IPS-18c (cell line): Measurements from ENCODE around the gene LBP.
"Not testable (repeated sequence)": the region's sequence is repeated elsewhere in the genome, so short reads cannot be mapped to it uniquely, and the experiment has no call there.

ENCODE experiments used
- H3K4me3 ChIP-seq: 2 replicates; pipeline ENCODE4 v1.7.0; 2013; ENCODE audit warnings: low read depth, mild to moderate bottlenecking, low read length, moderate library complexity; ENCODE audit not compliant: insufficient read depth
- H3K9me3 ChIP-seq: one replicate; pipeline ENCODE4 v1.6.1; 2013; ENCODE audit warnings: mild to moderate bottlenecking, low read length, moderate library complexity; ENCODE audit not compliant: control insufficient read depth, insufficient read depth

LBP gene

DNA sequence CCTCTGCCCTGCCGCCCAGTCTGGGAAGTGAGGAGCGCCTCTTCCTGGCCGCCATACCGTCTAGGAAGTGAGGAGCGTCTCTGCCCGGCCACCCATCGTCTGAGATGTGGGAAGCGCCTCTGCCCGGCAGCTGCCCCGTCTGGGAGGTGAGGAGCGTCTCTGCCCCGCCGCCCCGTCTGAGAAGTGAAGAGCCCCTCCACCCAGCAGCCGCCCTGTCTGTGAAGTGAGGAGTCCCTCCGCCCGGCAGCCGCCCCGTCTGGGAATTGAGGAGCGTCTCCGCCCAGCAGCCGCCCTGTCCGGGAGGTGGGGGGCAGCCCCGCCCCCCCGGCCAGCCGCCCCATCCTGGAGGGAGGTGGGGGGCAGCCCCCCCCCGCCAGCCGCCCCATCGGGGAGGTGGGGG lies 61.0 kb downstream of the LBP start:
- peaks cover 4% of the 10 kb centered on the region for H3K9me3 ChIP-seq

GRCh38 chr20:38407822-38408221 lies 61.5 kb downstream of the LBP start:
- H3K9me3 ChIP-seq, H3K4me3 ChIP-seq: not testable (repeated sequence)

More for the DNA sequence above, 61.0 kb downstream of the LBP start:
- no peak overlapping the region for H3K4me3 ChIP-seq

GRCh38 chr20:38412877-38413577 lies 66.7 kb downstream of the LBP start:
- Histone ChIP-seq H3K9me3 (no peaks in the 10 kb centered on the region), H3K4me3 (no peak overlapping the region)

DNA sequence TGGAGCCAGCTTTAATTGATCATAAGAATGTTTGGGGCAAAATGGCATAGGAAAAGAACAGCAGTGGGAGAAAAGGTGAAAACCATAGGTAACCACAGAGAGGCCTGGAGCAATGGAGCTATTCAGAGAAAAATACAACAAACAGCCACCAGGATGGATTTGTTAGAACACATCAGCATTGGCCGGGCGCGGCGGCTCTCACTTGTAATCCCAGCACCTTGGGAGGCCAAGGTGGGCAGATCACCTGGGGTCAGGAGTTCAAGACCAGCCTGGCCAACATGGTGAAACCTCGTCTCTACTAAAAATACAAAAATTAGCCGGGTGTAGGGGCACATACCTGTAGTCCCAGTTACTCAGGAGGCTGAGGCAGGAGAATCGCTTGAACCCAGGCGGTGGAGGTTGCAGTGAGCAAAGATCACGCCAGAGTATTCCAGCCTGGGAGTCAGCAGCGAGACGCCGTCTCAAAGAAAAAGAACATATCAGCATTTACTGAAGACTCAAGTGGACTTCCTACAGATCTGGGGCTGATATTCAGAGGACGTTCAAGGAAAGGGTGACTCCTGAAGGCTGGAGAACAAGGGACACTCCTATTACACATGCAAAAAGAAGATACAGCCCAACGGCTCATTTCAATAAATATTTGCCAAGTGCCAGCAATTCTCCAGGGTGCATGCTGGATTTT lies 68.6 kb downstream of the LBP start:
- Histone ChIP-seq H3K4me3 (no peak overlapping the region), H3K9me3 (no peaks in the 10 kb centered on the region)

DNA sequence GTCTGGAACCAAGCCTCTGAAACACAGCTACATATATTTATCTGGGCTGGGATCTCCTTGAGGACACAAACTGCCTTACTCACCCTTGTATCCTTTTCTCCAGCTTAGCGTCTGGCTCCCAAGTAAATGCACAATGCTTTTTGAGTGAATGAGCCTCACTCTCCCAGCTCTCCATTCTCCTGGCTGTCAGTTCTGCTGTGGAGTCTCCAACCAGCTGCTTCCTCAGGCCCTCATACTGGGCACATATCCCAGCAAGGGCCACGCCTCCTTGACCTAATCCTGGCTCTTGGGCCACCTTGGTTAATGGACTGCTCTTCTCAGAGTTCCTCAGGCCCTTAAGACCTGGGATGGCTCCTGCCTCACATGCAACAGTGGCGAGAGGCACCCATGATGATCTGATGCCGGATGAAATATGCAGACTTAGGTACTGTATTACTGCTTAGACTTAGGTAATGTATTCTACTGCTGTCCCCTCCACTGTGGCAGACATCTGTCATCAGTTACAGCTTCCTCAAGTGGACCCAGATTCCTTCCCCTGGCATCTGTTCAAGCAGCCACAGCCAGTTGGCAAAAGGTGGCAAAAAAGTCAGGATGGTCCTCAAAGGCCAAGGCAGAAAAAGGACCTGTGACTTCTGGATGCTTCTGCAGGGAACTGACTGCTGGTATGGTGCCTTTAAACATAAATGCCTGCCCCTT lies 72.4 kb downstream of the LBP start:
- H3K4me3 ChIP-seq = no peak overlapping the region
- no peaks in the 10 kb centered on the region for H3K9me3 ChIP-seq

DNA sequence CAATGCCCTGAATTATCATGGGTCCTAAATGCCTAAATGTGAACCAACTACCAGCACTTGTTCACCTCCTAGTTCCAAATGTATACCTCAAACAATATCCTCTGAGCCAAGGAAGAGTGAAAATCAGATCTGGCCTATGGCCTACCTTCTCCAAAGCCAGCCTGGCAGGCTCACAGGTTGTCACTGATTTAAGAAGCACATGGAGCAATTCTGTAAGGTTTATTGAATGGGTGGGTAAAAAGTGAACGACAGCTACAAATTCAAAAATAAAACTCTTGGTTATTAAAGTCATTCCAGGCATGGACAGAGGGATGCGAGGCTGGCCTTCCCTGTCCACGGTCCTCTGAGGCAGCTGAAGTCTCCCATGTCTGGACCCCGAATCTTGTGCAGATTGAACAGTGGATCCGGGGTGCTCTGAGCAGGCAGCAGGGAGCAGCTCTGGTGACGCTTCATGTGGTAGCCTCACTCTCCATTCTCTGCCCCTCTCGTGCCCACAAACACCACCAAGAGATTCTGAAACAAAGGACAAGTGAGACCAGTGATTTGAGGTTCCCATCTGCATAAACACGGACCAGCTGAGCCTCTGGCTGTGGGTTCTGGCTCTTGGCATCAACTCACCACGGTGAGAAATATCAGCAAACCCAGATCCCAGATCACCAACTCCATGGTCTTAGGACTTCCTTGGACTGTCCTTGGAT lies 74.3 kb downstream of the LBP start:
- H3K9me3 ChIP-seq = no peaks in the 10 kb centered on the region
- H3K4me3 ChIP-seq = no peak overlapping the region

DNA sequence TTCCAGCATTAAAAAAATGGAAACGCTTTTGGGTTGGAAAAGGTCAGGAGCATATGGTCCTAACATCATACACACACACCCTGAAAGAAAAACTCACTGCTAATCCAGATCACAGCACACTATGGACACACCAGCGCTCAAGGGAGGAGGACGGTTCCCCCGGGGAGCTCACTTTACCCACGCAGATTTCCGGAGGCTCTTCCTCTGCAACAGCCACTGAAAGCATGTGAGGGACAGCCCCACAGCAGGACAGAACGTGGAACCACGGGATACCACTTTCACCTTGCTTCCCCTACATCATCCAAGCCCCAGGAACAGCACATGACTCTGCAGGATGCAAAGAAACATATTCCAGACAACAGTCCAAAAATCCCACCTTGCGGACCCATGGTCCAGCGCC lies 75.6 kb downstream of the LBP start:
- H3K4me3 ChIP-seq = no peak overlapping the region
- H3K9me3 ChIP-seq = no peaks in the 10 kb centered on the region

DNA sequence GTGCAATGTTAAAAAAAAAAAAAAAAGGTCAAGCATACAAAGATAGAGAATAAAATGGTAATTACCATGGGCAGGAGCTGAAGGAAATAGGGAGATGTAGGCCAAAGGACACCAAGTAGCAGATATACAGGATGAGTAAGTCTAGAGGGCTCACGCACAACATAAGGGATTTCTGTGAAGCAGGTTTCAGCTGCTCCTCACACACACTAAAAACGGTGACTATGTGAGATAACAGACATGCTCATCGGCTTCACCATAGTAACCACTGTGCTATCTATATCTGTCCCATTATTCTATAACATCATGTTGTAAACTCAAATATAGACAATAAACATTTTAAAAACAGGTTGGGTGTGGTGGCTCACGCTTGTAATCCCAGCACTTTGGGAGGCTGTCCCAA lies 77.3 kb downstream of the LBP start:
- H3K4me3 ChIP-seq = no peak overlapping the region; the same call in 1 of the 2 replicates
- no peaks in the 10 kb centered on the region for H3K9me3 ChIP-seq

GRCh38 chr20:38424401-38424800 lies 78.1 kb downstream of the LBP start:
- Histone ChIP-seq H3K9me3 (no peaks in the 10 kb centered on the region), H3K4me3 (no peak overlapping the region)

DNA sequence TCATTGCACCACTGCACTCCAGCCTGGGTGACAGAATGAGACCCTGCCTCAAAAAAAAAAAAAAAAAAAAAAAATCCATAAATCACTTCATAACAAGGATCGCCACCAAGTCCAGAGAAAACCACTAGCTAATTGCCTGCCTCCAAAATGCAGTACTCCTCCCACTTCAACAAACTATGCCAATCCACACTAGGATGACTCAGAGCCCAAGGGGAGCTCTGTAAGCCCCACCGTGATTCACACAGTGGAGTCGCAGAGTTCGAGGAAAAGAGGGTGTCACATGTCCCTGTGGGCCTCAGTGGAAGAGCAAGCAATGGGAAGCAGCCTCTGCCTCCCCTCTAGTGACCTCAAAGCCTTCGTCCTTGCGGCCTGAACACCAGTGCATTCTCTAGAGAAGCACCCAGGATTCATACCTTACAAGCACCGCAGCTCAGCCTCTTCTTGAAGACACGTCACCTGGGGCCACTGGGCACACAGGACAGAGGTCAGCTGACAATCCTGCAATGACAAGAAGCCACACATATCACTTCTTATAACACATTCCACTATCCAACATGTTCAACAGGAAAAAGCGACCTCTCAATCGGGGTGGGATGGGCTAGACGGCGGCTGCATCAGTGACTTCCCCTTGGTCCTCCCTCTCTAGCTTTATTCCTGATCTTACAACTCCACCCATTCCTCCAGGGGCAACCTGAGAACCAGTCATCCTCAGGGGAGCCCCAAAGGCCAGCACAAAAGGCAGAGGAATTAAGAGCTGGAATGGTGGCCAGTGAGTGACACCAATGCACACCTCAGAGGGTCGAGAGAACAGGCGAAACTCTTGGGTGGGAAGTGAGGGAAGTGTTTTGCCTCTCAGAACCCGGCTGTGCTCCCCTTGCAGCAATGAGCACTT lies 80.0 kb downstream of the LBP start:
- no peak overlapping the region for H3K4me3 ChIP-seq
- no peaks in the 10 kb centered on the region for H3K9me3 ChIP-seq
